ENCODE data around the gene SIPA1. TPM values are rescaled to one million over a fixed set of nuclear protein-coding genes. Genes with fewer than 3 reads are reported as not detected.

The SIPA1 gene
- total RNA-seq, 1 experiment from 2014 or later, result 65.4 TPM

DNA sequence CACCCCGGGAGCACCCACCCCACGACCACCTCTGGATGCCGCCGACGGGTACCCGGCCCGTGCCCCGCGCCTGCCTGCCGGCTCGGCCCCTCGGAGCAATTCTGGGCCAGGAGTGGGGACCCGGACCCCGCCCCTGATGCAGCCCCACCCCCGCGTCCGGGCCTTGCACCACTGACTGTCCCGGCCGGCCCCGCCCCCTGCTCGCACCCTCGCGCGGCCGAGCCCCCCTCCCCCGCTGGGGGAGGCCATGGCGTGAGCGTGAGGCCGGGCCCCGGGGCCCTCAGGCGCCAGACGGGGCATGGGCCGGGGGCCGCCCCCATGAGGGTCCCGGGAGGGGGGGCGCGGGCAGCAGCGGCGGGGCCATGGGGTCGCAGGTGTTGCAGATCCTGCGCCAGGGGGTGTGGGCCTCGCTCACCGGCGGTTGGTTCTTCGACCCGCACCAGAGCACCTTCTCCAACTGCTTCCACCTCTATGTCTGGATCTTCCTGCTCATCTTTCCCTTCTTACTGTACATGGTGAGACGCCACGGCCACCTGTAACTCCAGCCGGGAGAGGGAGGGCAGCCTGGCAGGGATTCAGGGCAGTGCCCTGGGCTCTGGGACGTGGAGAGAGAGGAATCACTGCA is 21.8 kb upstream of the SIPA1 start:
- DNase-seq (ENCODE audit: low spot score) (peak; percentile 64), ATAC-seq (peak; percentile 0; the same call in 1 of the 2 replicates)
- H3K36me3 Mint-ChIP-seq, result peaks cover 11% of the 10 kb centered on the region
- H3K4me1 Mint-ChIP-seq, result peaks cover 21% of the 10 kb centered on the region
- TF ChIP-seq HMGXB4 (CRISPR knock-in tag; IDR thresholded peaks at IDR 0.05), result peak; percentile 34; the same call in 1 of the 2 replicates
- TF ChIP-seq NR1H2 (CRISPR knock-in tag; IDR thresholded peaks at IDR 0.05), result no peak
- no peaks in the 10 kb centered on the region; the same call in 1 of the 2 replicates for H3K27me3 Mint-ChIP-seq (ENCODE audit: low read depth)
- H3K27ac Mint-ChIP-seq, result peak overlapping the region; percentile 95
- POLR2A ChIA-PET, result interaction anchor here (0.9 to 1.3 kb wide), 5 partner anchors 9 to 117 kb away, joined by 5 to 7 read pairs (median 6); partner anchors contain the start of genes MALAT1, RELA and SIPA1
- H3K4me3 Mint-ChIP-seq, result peak overlapping the region; percentile 94
- no peaks in the 10 kb centered on the region for H3K9me3 Mint-ChIP-seq
- CTCF ChIA-PET, result interaction anchor here (0.9 to 16.2 kb wide), 12 partner anchors 9 to 499 kb away, joined by 4 to 311 read pairs (median 10); partner anchors contain the start of genes FAM89B, FIBP, KCNK7 and MUS81

- ATAC-seq, result no peak
- Mint-ChIP-seq H3K36me3 (peaks cover 12% of the 10 kb centered on the region), H3K9me3 (no peaks in the 10 kb centered on the region), H3K4me3 (peak overlapping the region; percentile 94), H3K27me3 (ENCODE audit: low read depth) (no peaks in the 10 kb centered on the region; the same call in 1 of the 2 replicates), H3K27ac (peak overlapping the region; percentile 95), H3K4me1 (peaks cover 21% of the 10 kb centered on the region)
- CTCF ChIA-PET, result interaction anchor here (1.0 to 2.0 kb wide), 2 partner anchors 9 to 23 kb away, joined by 3 to 6 read pairs; no protein-coding TSS in a partner anchor
- no peak for TF ChIP-seq NFATC4 (CRISPR knock-in tag; IDR thresholded peaks at IDR 0.05)
- TF ChIP-seq GABPB1 (CRISPR knock-in tag; IDR thresholded peaks at IDR 0.05), result peak; percentile 79
- POLR2A ChIA-PET, result no interaction called here
- DNase-seq (ENCODE audit: low spot score), result no peak
Observed at GRCh38 chr11:65616575-65617001, 21.3 kb upstream of the SIPA1 start.

GRCh38 chr11:65617136-65617850 is 20.6 kb upstream of the SIPA1 start:
- ATAC-seq, result no peak
- peak overlapping the region; percentile 94 for H3K4me3 Mint-ChIP-seq
- H3K27ac Mint-ChIP-seq, result no peak overlapping the region
- TF ChIP-seq ZNF423 (CRISPR knock-in tag; IDR thresholded peaks at IDR 0.05) (no peak), SMAD4 (CRISPR knock-in tag; IDR thresholded peaks at IDR 0.05) (no peak), ZNF232 (CRISPR knock-in tag; IDR thresholded peaks at IDR 0.05) (no peak), CDX4 (CRISPR knock-in tag; IDR thresholded peaks at IDR 0.05; ENCODE audit: borderline replicate concordance) (no peak), PRRX2 (CRISPR knock-in tag; IDR thresholded peaks at IDR 0.05) (no peak), CBFB (CRISPR knock-in tag; IDR thresholded peaks at IDR 0.05; ENCODE audit: low read depth) (no peak), SMAD3 (CRISPR knock-in tag; IDR thresholded peaks at IDR 0.05; ENCODE audit: borderline replicate concordance) (no peak), FOXJ3 (CRISPR knock-in tag; IDR thresholded peaks at IDR 0.05; ENCODE audit: borderline replicate concordance) (no peak), ZNF219 (CRISPR knock-in tag; IDR thresholded peaks at IDR 0.05; ENCODE audit: borderline replicate concordance) (no peak), JAZF1 (CRISPR knock-in tag; IDR thresholded peaks at IDR 0.05) (no peak), ELF4 (CRISPR knock-in tag; IDR thresholded peaks at IDR 0.05; ENCODE audit: low read depth) (no peak), CREM (CRISPR knock-in tag; IDR thresholded peaks at IDR 0.05) (no peak), OVOL2 (CRISPR knock-in tag; IDR thresholded peaks at IDR 0.05; ENCODE audit: borderline replicate concordance) (no peak), GRHL2 (CRISPR knock-in tag; IDR thresholded peaks at IDR 0.05; ENCODE audit: insufficient replicate concordance, severe bottlenecking) (no peak), NFYB (CRISPR knock-in tag; conservative IDR thresholded peaks at IDR 0.05; ENCODE audit: low read depth) (no peak)
- TF ChIP-seq, protein P1, sequence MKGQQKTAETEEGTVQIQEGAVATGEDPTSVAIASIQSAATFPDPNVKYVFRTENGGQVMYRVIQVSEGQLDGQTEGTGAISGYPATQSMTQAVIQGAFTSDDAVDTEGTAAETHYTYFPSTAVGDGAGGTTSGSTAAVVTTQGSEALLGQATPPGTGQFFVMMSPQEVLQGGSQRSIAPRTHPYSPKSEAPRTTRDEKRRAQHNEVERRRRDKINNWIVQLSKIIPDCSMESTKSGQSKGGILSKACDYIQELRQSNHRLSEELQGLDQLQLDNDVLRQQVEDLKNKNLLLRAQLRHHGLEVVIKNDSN (CRISPR knock-in tag; IDR thresholded peaks at IDR 0.05), result no peak
- TF ChIP-seq, protein P2, sequence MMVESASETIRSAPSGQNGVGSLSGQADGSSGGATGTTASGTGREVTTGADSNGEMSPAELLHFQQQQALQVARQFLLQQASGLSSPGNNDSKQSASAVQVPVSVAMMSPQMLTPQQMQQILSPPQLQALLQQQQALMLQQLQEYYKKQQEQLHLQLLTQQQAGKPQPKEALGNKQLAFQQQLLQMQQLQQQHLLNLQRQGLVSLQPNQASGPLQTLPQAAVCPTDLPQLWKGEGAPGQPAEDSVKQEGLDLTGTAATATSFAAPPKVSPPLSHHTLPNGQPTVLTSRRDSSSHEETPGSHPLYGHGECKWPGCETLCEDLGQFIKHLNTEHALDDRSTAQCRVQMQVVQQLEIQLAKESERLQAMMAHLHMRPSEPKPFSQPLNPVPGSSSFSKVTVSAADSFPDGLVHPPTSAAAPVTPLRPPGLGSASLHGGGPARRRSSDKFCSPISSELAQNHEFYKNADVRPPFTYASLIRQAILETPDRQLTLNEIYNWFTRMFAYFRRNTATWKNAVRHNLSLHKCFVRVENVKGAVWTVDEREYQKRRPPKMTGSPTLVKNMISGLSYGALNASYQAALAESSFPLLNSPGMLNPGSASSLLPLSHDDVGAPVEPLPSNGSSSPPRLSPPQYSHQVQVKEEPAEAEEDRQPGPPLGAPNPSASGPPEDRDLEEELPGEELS (CRISPR knock-in tag; IDR thresholded peaks at IDR 0.05), result no peak
- TF ChIP-seq, protein P3, sequence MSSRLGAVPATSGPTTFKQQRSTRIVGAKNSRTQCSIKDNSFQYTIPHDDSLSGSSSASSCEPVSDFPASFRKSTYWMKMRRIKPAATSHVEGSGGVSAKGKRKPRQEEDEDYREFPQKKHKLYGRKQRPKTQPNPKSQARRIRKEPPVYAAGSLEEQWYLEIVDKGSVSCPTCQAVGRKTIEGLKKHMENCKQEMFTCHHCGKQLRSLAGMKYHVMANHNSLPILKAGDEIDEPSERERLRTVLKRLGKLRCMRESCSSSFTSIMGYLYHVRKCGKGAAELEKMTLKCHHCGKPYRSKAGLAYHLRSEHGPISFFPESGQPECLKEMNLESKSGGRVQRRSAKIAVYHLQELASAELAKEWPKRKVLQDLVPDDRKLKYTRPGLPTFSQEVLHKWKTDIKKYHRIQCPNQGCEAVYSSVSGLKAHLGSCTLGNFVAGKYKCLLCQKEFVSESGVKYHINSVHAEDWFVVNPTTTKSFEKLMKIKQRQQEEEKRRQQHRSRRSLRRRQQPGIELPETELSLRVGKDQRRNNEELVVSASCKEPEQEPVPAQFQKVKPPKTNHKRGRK (CRISPR knock-in tag; IDR thresholded peaks at IDR 0.05; ENCODE audit: borderline replicate concordance), result no peak
- H3K36me3 Mint-ChIP-seq, result peaks cover 13% of the 10 kb centered on the region
- no peak for DNase-seq (ENCODE audit: low spot score)
- H3K9me3 Mint-ChIP-seq, result no peaks in the 10 kb centered on the region
- ChIA-PET POLR2A (no interaction called here), CTCF (interaction anchor here (1.0 to 2.0 kb wide), 2 partner anchors 9 to 24 kb away, joined by 3 to 6 read pairs; no protein-coding TSS in a partner anchor)
- H3K27me3 Mint-ChIP-seq (ENCODE audit: low read depth), result no peaks in the 10 kb centered on the region; the same call in 1 of the 2 replicates
- peaks cover 16% of the 10 kb centered on the region for H3K4me1 Mint-ChIP-seq

Measured in WTC11 (cell line).